Measurements from ENCODE around the gene TNPO1.

The TNPO1 gene

GRCh38 chr5:72947498-72947897, 131.0 kb downstream of the TNPO1 start:
- ATAC-seq (ENCODE audit: insufficient read depth, low read depth) (no peak), DNase-seq (no peak)
- H3K9ac ChIP-seq (ENCODE audit: low read depth, low read length): no peak overlapping the region
- H3K4me2 ChIP-seq (ENCODE audit: insufficient read depth, low read length): no peak overlapping the region
- H3K9me3 ChIP-seq (ENCODE audit: insufficient read depth, low read length, severe bottlenecking): no peaks in the 10 kb centered on the region
- no peak overlapping the region for H3K4me3 ChIP-seq (ENCODE audit: low read depth in 1 of 2, low read length in 2 of 2)
- H3K27ac ChIP-seq (ENCODE audit: low read length): no peak overlapping the region
- H4K20me1 ChIP-seq (ENCODE audit: insufficient read depth, low read length): no peaks in the 10 kb centered on the region
- no peaks in the 10 kb centered on the region for H3K4me1 ChIP-seq (ENCODE audit: insufficient read depth, low read length)
- TF ChIP-seq EZH2 (IDR thresholded peaks at IDR 0.05; ENCODE audit: borderline replicate concordance, low read depth, low read length, severe bottlenecking) (no peak), CTCF (IDR thresholded peaks at IDR 0.05; ENCODE audit: borderline replicate concordance, extremely low read depth, low read length, poor library complexity, severe bottlenecking) (no peak)
- no peak overlapping the region for H2AFZ ChIP-seq (ENCODE audit: low read depth, low read length)
- H3K27me3 ChIP-seq (ENCODE audit: insufficient read depth, low read length, poor library complexity): no peaks in the 10 kb centered on the region
- no peaks in the 10 kb centered on the region for H3K79me2 ChIP-seq (ENCODE audit: insufficient read depth, low read length)
- H3K36me3 ChIP-seq (ENCODE audit: insufficient read depth, low read length): no peaks in the 10 kb centered on the region

- H3K4me2 ChIP-seq (ENCODE audit: insufficient read depth, low read length): no peak overlapping the region
- no peaks in the 10 kb centered on the region for H3K27me3 ChIP-seq (ENCODE audit: insufficient read depth, low read length, poor library complexity)
- no peaks in the 10 kb centered on the region for H4K20me1 ChIP-seq (ENCODE audit: insufficient read depth, low read length)
- H3K4me3 ChIP-seq (ENCODE audit: low read depth in 1 of 2, low read length in 2 of 2): no peak overlapping the region
- ATAC-seq (ENCODE audit: insufficient read depth, low read depth) (no peak), DNase-seq (no peak)
- H3K79me2 ChIP-seq (ENCODE audit: insufficient read depth, low read length): no peaks in the 10 kb centered on the region
- no peak overlapping the region for H3K9ac ChIP-seq (ENCODE audit: low read depth, low read length)
- H2AFZ ChIP-seq (ENCODE audit: low read depth, low read length): no peak overlapping the region
- no peaks in the 10 kb centered on the region for H3K9me3 ChIP-seq (ENCODE audit: insufficient read depth, low read length, severe bottlenecking)
- no peak for TF ChIP-seq EZH2 (IDR thresholded peaks at IDR 0.05; ENCODE audit: borderline replicate concordance, low read depth, low read length, severe bottlenecking)
- TF ChIP-seq CTCF (IDR thresholded peaks at IDR 0.05; ENCODE audit: borderline replicate concordance, extremely low read depth, low read length, poor library complexity, severe bottlenecking): no peak
- no peak overlapping the region for H3K27ac ChIP-seq (ENCODE audit: low read length)
- H3K36me3 ChIP-seq (ENCODE audit: insufficient read depth, low read length): no peaks in the 10 kb centered on the region
- H3K4me1 ChIP-seq (ENCODE audit: insufficient read depth, low read length): no peaks in the 10 kb centered on the region
These were observed 133.0 kb downstream of the TNPO1 start for GRCh38 chr5:72949481-72949880.

GRCh38 chr5:72951671-72952468, 135.4 kb downstream of the TNPO1 start:
- H3K36me3 ChIP-seq (ENCODE audit: insufficient read depth, low read length): no peaks in the 10 kb centered on the region
- ATAC-seq (ENCODE audit: insufficient read depth, low read depth): no peak
- H3K4me2 ChIP-seq (ENCODE audit: insufficient read depth, low read length): no peak overlapping the region
- DNase-seq: no peak
- H3K9me3 ChIP-seq (ENCODE audit: insufficient read depth, low read length, severe bottlenecking): no peaks in the 10 kb centered on the region
- H3K79me2 ChIP-seq (ENCODE audit: insufficient read depth, low read length): no peaks in the 10 kb centered on the region
- no peaks in the 10 kb centered on the region for H4K20me1 ChIP-seq (ENCODE audit: insufficient read depth, low read length)
- H2AFZ ChIP-seq (ENCODE audit: low read depth, low read length): no peak overlapping the region
- H3K4me1 ChIP-seq (ENCODE audit: insufficient read depth, low read length): peaks cover 7% of the 10 kb centered on the region; the same call in 1 of the 2 replicates
- peaks cover 4% of the 10 kb centered on the region for H3K27me3 ChIP-seq (ENCODE audit: insufficient read depth, low read length, poor library complexity)
- H3K9ac ChIP-seq (ENCODE audit: low read depth, low read length): no peak overlapping the region
- TF ChIP-seq CTCF (IDR thresholded peaks at IDR 0.05; ENCODE audit: borderline replicate concordance, extremely low read depth, low read length, poor library complexity, severe bottlenecking) (no peak), EZH2 (IDR thresholded peaks at IDR 0.05; ENCODE audit: borderline replicate concordance, low read depth, low read length, severe bottlenecking) (no peak)
- no peak overlapping the region for H3K4me3 ChIP-seq (ENCODE audit: low read depth in 1 of 2, low read length in 2 of 2)
- no peak overlapping the region for H3K27ac ChIP-seq (ENCODE audit: low read length)

Data from DND-41 (cell line).